Trophoblast cell (in vitro differentiated cells and primary cell): ENCODE data around the gene JPH4.

Experiments
- DNase-seq, 2 donors: peaks; one replicate each; pipeline ENCODE4 v3.0.0-alpha.2; 2016
- H2AFZ ChIP-seq: 2 replicates; pipeline ENCODE4 v1.6.1; 2013; ENCODE audit warnings: low read length, moderate library complexity, mild to moderate bottlenecking; ENCODE audit not compliant: insufficient read depth, poor library complexity
- H2AK5ac ChIP-seq: 2 replicates; pipeline ENCODE4 v1.6.1; 2013; ENCODE audit warnings: mild to moderate bottlenecking, low read length
- H2BK120ac ChIP-seq: 2 replicates; pipeline ENCODE4 v1.6.1; 2013; ENCODE audit warnings: low read length, mild to moderate bottlenecking, moderate library complexity; ENCODE audit not compliant: insufficient read depth, poor library complexity
- H2BK12ac ChIP-seq: 2 replicates; pipeline ENCODE4 v1.6.1; 2013; ENCODE audit warnings: mild to moderate bottlenecking, low read length, moderate library complexity
- H2BK5ac ChIP-seq: 2 replicates; pipeline ENCODE4 v1.6.1; 2013; ENCODE audit warnings: low read length, low read depth, moderate library complexity, mild to moderate bottlenecking; ENCODE audit not compliant: poor library complexity
- H3K14ac ChIP-seq: 2 replicates; pipeline ENCODE4 v1.6.1; 2013; ENCODE audit warnings: mild to moderate bottlenecking, low read length
- H3K18ac ChIP-seq: 2 replicates; pipeline ENCODE4 v1.6.1; 2013; ENCODE audit warnings: mild to moderate bottlenecking, low read length
- H3K23ac ChIP-seq: 2 replicates; pipeline ENCODE4 v1.6.1; 2013; ENCODE audit warnings: low read length
- H3K27ac ChIP-seq: 2 replicates; pipeline ENCODE4 v1.5.1; 2013; ENCODE audit warnings: low read depth, mild to moderate bottlenecking, inconsistent platforms, low read length, moderate library complexity
- H3K27me3 ChIP-seq: 2 replicates; pipeline ENCODE4 v1.6.1; 2013; ENCODE audit warnings: inconsistent platforms, mild to moderate bottlenecking, low read length, moderate library complexity; ENCODE audit not compliant: insufficient read depth
- H3K36me3 ChIP-seq, 2 experiments: 1 replicate in 1 of 2; 2 replicates in 1 of 2; pipeline ENCODE4 v1.6.1; 2013; ENCODE audit warnings: low read length in 2 of 2, mild to moderate bottlenecking in 2 of 2, moderate library complexity in 1 of 2; ENCODE audit not compliant: insufficient read depth in 2 of 2, control insufficient read depth in 1 of 2
- H3K4ac ChIP-seq: 2 replicates; pipeline ENCODE4 v1.6.1; 2013; ENCODE audit warnings: low read depth, mild to moderate bottlenecking, low read length, moderate library complexity
- H3K4me1 ChIP-seq, 2 experiments: 1 replicate in 1 of 2; 2 replicates in 1 of 2; pipeline ENCODE4 v1.6.1; 2013; ENCODE audit warnings: low read length in 2 of 2, mild to moderate bottlenecking in 2 of 2, moderate library complexity in 1 of 2; ENCODE audit not compliant: insufficient read depth in 2 of 2, control insufficient read depth in 1 of 2
- H3K4me2 ChIP-seq: 2 replicates; pipeline ENCODE4 v1.6.1; 2013; ENCODE audit warnings: inconsistent platforms, mild to moderate bottlenecking, low read length, moderate library complexity
- H3K4me3 ChIP-seq: 2 replicates; pipeline ENCODE4 v1.5.1; 2013; ENCODE audit warnings: mild to moderate bottlenecking, low read depth, low read length, inconsistent platforms
- H3K79me1 ChIP-seq: one replicate; pipeline ENCODE4 v1.6.1; 2013; ENCODE audit warnings: low read length
- H3K79me2 ChIP-seq: 2 replicates; pipeline ENCODE4 v1.6.1; 2013; ENCODE audit warnings: low read length, mild to moderate bottlenecking; ENCODE audit not compliant: control insufficient read depth, insufficient read depth, poor library complexity
- H3K9ac ChIP-seq: 2 replicates; pipeline ENCODE4 v1.6.1; 2013; ENCODE audit warnings: mild to moderate bottlenecking, low read length
- H3K9me3 ChIP-seq: 2 replicates; pipeline ENCODE4 v1.6.1; 2013; ENCODE audit warnings: low read depth, mild to moderate bottlenecking, control low read depth, inconsistent platforms, low read length; ENCODE audit not compliant: insufficient read depth
- H4K12ac ChIP-seq: 2 replicates; pipeline ENCODE4 v1.6.1; 2013; ENCODE audit warnings: low read depth, mild to moderate bottlenecking, low read length, moderate library complexity
- H4K8ac ChIP-seq: 2 replicates; pipeline ENCODE4 v1.6.1; 2013; ENCODE audit warnings: low read depth, mild to moderate bottlenecking, low read length, moderate library complexity
- H4K91ac ChIP-seq: one replicate; pipeline ENCODE4 v1.6.1; 2013; ENCODE audit warnings: low read depth, mild to moderate bottlenecking, low read length, moderate library complexity
- WGBS: extraction: QIAGEN DNeasy Blood & Tissue Kit; methylation state at CpG from one replicate; pipeline ENCODE4 v1.1.7; 2013; ENCODE audit warnings: missing lambda C conversion rate; ENCODE audit not compliant: insufficient read length, insufficient coverage; ENCODE audit errors: extremely low coverage; 5-methylcytosine and 5-hydroxymethylcytosine counted together

JPH4 gene

DNA sequence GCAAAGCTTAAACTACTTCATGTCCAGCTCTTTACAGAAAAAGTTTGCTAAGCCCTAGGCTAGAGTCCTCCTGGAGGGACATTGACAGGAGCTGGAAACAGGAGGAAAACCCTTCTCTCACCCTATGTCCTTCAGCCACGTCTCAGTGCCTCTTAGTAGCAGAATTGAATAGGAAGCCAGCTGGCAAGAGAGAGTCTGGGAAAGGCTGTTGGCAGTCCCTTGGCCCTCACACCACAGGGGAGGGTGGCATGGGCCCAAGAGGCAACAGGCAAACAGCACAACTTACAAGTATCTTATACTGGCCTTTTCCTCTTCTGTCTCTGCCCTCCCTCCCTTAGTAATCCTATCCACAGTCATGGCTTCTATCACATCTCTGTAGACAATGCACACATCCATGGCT lies 29.9 kb upstream of the JPH4 start:
- Histone ChIP-seq H3K27me3 (no peaks in the 10 kb centered on the region), H4K91ac (no peak overlapping the region), H3K27ac (no peak overlapping the region), H3K9ac (no peak overlapping the region), H3K4me3 (no peak overlapping the region), H2BK12ac (no peak overlapping the region), H3K23ac (no peak overlapping the region), H3K79me2 (no peaks in the 10 kb centered on the region), H3K18ac (no peak overlapping the region), H2BK120ac (no peak overlapping the region), H4K12ac (no peak overlapping the region), H4K8ac (no peak overlapping the region), H3K79me1 (no peaks in the 10 kb centered on the region), H3K4me1 (no peaks in the 10 kb centered on the region), H3K4me2 (no peak overlapping the region), H2AK5ac (no peak overlapping the region), H3K9me3 (peaks cover 6% of the 10 kb centered on the region), H3K14ac (no peak overlapping the region), H2AFZ (no peak overlapping the region), H3K36me3 (no peaks in the 10 kb centered on the region), H3K4ac (no peak overlapping the region), H2BK5ac (no peak overlapping the region)
- WGBS = no CpG with 5 or more reads among the region's 1 CpG
- no peak for DNase-seq

DNA sequence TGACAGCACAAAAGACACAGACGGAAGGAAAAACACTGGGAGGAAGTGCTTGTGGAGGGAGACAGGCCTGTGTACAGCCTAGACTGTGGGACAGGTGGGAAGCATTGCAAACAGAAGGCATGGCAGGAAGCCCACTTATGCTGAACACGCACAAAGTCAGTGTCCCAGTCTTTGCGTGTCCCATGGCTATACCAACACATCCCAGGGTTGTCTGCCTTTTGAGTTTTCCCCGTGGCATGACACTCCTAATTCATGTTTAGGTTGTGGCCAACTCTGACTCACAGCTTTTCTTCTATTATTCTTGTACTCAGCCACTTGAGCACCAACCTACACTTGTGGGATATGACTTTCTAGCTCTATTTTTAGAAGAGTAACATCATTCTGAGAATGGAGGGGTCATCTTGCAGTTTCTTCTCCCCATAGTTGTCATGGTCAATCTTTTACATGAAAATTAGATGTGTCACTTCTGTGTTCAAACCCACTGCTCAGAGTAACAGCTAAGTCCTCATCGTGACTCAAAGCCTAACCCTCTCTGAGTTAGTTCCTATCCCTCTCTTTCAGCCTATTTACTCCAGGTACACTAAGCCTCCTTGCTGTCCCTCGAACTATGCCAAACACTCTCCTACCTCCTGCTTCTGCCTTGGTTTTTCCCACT lies 27.5 kb upstream of the JPH4 start:
- Histone ChIP-seq H3K9me3 (peaks cover 6% of the 10 kb centered on the region), H4K8ac (no peak overlapping the region), H3K23ac (no peak overlapping the region), H3K4me1 (no peaks in the 10 kb centered on the region), H2BK5ac (no peak overlapping the region), H2AK5ac (no peak overlapping the region), H3K4me3 (no peak overlapping the region), H3K14ac (no peak overlapping the region), H3K79me2 (no peaks in the 10 kb centered on the region), H3K27me3 (no peaks in the 10 kb centered on the region), H3K18ac (no peak overlapping the region), H3K4me2 (no peak overlapping the region), H4K91ac (no peak overlapping the region), H2AFZ (no peak overlapping the region), H3K27ac (no peak overlapping the region), H2BK12ac (no peak overlapping the region), H3K4ac (no peak overlapping the region), H3K79me1 (no peaks in the 10 kb centered on the region), H2BK120ac (no peak overlapping the region), H3K36me3 (no peaks in the 10 kb centered on the region), H4K12ac (no peak overlapping the region), H3K9ac (no peak overlapping the region)
- WGBS = no CpG with 5 or more reads among the region's 6 CpGs
- no peak for DNase-seq

DNA sequence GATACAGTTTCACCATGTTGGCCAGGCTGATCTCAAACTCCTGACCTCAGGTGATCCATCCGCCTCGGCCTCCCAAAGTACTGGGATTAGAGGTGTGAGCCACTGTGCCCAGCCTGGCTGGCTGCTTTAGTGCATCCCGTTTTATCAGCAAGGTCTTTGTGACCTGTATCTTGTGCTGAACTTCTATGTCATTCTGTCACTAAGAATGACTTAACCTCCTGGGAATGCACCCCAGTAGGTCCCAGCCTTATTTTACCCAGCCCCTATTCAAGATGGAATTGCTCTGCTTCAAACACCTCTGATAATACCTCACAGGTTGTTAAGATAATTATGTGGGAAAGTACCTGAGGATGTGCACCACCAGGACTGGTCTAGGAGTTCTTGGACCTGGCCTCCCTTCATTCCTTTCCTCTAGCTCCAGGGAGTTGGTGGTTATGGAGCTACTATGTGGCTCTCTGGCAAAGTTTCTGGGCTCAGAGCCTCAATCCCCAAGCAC lies 26.1 kb upstream of the JPH4 start:
- Histone ChIP-seq H3K79me1 (no peaks in the 10 kb centered on the region), H3K9ac (no peak overlapping the region), H3K79me2 (no peaks in the 10 kb centered on the region), H2AK5ac (no peak overlapping the region), H4K8ac (no peak overlapping the region), H3K4ac (no peak overlapping the region), H3K36me3 (no peaks in the 10 kb centered on the region), H3K4me3 (peak overlapping the region; percentile 9), H4K91ac (no peak overlapping the region), H3K14ac (no peak overlapping the region), H2BK120ac (no peak overlapping the region), H3K18ac (no peak overlapping the region), H2BK12ac (no peak overlapping the region), H3K27ac (no peak overlapping the region), H3K27me3 (no peaks in the 10 kb centered on the region), H2AFZ (no peak overlapping the region), H3K4me2 (no peak overlapping the region), H3K4me1 (peaks cover 0 to 3% of the 10 kb centered on the region in 2 experiments), H3K23ac (no peak overlapping the region), H2BK5ac (no peak overlapping the region), H4K12ac (no peak overlapping the region), H3K9me3 (peaks cover 5% of the 10 kb centered on the region)
- peak; percentile 81 to 91 for DNase-seq
- WGBS = no CpG with 5 or more reads among the region's 3 CpGs

DNA sequence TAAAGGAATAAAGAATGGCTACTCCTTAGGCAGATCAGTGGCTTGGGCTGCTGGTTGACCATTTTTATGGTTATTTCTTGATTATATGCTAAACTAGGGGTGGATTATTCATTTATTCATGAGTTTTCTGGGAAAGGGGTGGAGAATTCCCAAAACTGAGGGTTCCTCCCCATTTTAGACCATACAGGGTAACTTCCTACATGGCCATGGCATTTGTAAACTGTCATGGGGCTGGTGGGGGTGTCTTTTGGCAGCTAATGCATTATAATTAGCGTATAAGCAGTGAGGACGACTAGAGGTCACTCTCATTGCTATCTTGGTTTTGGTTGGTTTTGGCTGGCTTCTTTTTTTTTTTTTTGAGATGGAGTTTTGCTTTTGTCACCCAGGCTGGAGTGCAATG lies 25.6 kb upstream of the JPH4 start:
- no peak overlapping the region for H2BK120ac ChIP-seq
- no peak overlapping the region for H3K4me2 ChIP-seq
- no peaks in the 10 kb centered on the region for H3K27me3 ChIP-seq
- no peak overlapping the region for H2BK12ac ChIP-seq
- no peak overlapping the region for H2BK5ac ChIP-seq
- H2AFZ ChIP-seq = no peak overlapping the region
- H3K4me3 ChIP-seq = no peak overlapping the region
- H3K36me3 ChIP-seq = no peaks in the 10 kb centered on the region
- no peak overlapping the region for H3K23ac ChIP-seq
- no peak overlapping the region for H4K91ac ChIP-seq
- no peak overlapping the region for H3K14ac ChIP-seq
- no peak overlapping the region for H3K18ac ChIP-seq
- no peaks in the 10 kb centered on the region for H3K79me2 ChIP-seq
- H2AK5ac ChIP-seq = no peak overlapping the region
- DNase-seq = no peak
- peaks cover 0 to 3% of the 10 kb centered on the region in 2 experiments for H3K4me1 ChIP-seq
- no peak overlapping the region for H4K8ac ChIP-seq
- no peak overlapping the region for H3K9ac ChIP-seq
- no peak overlapping the region for H3K27ac ChIP-seq
- no peak overlapping the region for H4K12ac ChIP-seq
- H3K79me1 ChIP-seq = no peaks in the 10 kb centered on the region
- no peak overlapping the region for H3K4ac ChIP-seq
- no CpG with 5 or more reads among the region's 2 CpGs for WGBS
- H3K9me3 ChIP-seq = peaks cover 5% of the 10 kb centered on the region
